Astrocyte (in vitro differentiated cells and primary cell): Measurements from ENCODE around the gene NRAP. TPM values are rescaled to one million over a fixed set of nuclear protein-coding genes. Genes with fewer than 3 reads are reported as not detected.
"Not testable (repeated sequence)": the region's sequence is repeated elsewhere in the genome, so short reads cannot be mapped to it uniquely, and the experiment has no call there.

ENCODE experiments used
- DNase-seq: peaks from one replicate; pipeline ENCODE4 v3.0.0-alpha.2; 2010; ENCODE audit warnings: low read depth
- FAIRE-seq: peaks from 2 replicates; lab custom pipeline; 2011; peaks lifted over from hg19 to GRCh38; lab: Jason Lieb, UNC
- H2AFZ ChIP-seq: 2 replicates; pipeline ENCODE4 v1.6.0; 2012; ENCODE audit warnings: low read depth, low read length, inconsistent platforms
- H3K27ac ChIP-seq: 2 replicates; pipeline ENCODE4 v1.5.1; 2011; ENCODE audit warnings: low read depth, low read length, inconsistent platforms
- H3K27me3 ChIP-seq: 2 replicates; pipeline ENCODE4 v1.6.0; 2011; ENCODE audit warnings: low read length, inconsistent platforms; ENCODE audit not compliant: insufficient read depth
- H3K36me3 ChIP-seq: 2 replicates; pipeline ENCODE4 v1.5.1; 2011; ENCODE audit warnings: low read length, inconsistent platforms; ENCODE audit not compliant: insufficient read depth
- H3K4me1 ChIP-seq: 2 replicates; pipeline ENCODE4 v1.5.1; 2011; ENCODE audit warnings: low read length, inconsistent platforms; ENCODE audit not compliant: insufficient read depth
- H3K4me2 ChIP-seq: 2 replicates; pipeline ENCODE4 v1.6.0; 2012; ENCODE audit warnings: low read length, inconsistent platforms
- H3K4me3 ChIP-seq: 2 replicates; pipeline ENCODE4 v1.5.1; 2011; ENCODE audit warnings: low read depth, mild to moderate bottlenecking, low read length, inconsistent platforms; ENCODE audit not compliant: insufficient read depth
- H3K79me2 ChIP-seq: 2 replicates; pipeline ENCODE4 v1.6.0; 2012; ENCODE audit warnings: mild to moderate bottlenecking, low read length, inconsistent platforms; ENCODE audit not compliant: insufficient read depth
- H3K9ac ChIP-seq: 2 replicates; pipeline ENCODE4 v1.6.0; 2012; ENCODE audit warnings: mild to moderate bottlenecking, low read length, inconsistent platforms
- H3K9me3 ChIP-seq: 2 replicates; pipeline ENCODE4 v1.5.1; 2012; ENCODE audit warnings: low read depth, mild to moderate bottlenecking, low read length, inconsistent platforms; ENCODE audit not compliant: insufficient read depth
- H4K20me1 ChIP-seq: 2 replicates; pipeline ENCODE4 v1.6.0; 2012; ENCODE audit warnings: low read length, inconsistent platforms; ENCODE audit not compliant: insufficient read depth
- H3K27ac Mint-ChIP-seq: one replicate; pipeline ENCODE4 v1.8.0; 2021; ENCODE audit warnings: mild to moderate bottlenecking, mixed read lengths; ENCODE audit not compliant: unreplicated experiment
- H3K27me3 Mint-ChIP-seq: one replicate; pipeline ENCODE4 v1.8.0; 2021; ENCODE audit warnings: low read depth, mixed read lengths; ENCODE audit not compliant: unreplicated experiment
- H3K36me3 Mint-ChIP-seq: one replicate; pipeline ENCODE4 v1.8.0; 2021; ENCODE audit warnings: low read depth, mixed read lengths; ENCODE audit not compliant: unreplicated experiment
- H3K4me1 Mint-ChIP-seq: one replicate; pipeline ENCODE4 v1.8.0; 2021; ENCODE audit warnings: low read depth, mixed read lengths; ENCODE audit not compliant: unreplicated experiment
- H3K4me3 Mint-ChIP-seq: one replicate; pipeline ENCODE4 v1.8.0; 2021; ENCODE audit warnings: mild to moderate bottlenecking, moderate library complexity, mixed read lengths; ENCODE audit not compliant: unreplicated experiment
- H3K9me3 Mint-ChIP-seq: one replicate; pipeline ENCODE4 v1.8.0; 2021; ENCODE audit warnings: mild to moderate bottlenecking, mixed read lengths; ENCODE audit not compliant: unreplicated experiment
- CTCF ChIP-seq: IDR thresholded peaks from 2 replicates; pipeline ENCODE4 v1.5.1; 2011; ENCODE audit warnings: low read depth, mild to moderate bottlenecking, inconsistent platforms, low read length, moderate library complexity; ENCODE audit not compliant: insufficient read depth
- EZH2 ChIP-seq: IDR thresholded peaks from 2 replicates; pipeline ENCODE4 v1.6.1; 2012; ENCODE audit warnings: mild to moderate bottlenecking, low read length, inconsistent platforms; ENCODE audit not compliant: insufficient read depth
- total RNA-seq: library from RNA; stranded (reverse); gene quantifications from 2 replicates; pipeline ENCODE4 v1.2.1, GENCODE V29; 2021

The NRAP gene
- total RNA-seq, 1 donor from 2014 or later: not detected

DNA sequence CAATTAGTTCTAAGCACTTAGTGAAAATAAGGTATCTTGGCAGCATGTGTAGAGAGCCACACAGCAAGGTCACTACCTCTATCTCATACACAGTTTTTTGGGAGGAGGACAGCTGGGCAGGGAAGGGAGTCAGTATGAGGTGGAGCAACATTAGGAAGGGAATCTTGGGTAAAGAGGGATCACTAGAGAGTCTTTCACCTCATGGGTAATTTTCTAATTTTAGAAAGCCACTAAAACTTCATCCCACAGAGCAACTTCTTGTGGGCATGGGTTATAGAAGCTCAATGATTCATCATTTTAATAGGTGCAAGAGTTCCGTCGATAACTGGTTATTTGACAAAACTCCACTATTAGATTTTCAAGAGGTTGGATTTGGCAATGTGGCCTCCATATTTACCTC, 2.5 kb downstream of the NRAP start:
- no peak overlapping the region for H2AFZ ChIP-seq
- no peak overlapping the region for H3K9ac ChIP-seq
- H3K4me1 Mint-ChIP-seq: peaks cover 5% of the 10 kb centered on the region
- H3K4me1 ChIP-seq: peaks cover 7% of the 10 kb centered on the region
- TF ChIP-seq CTCF: no peak
- TF ChIP-seq EZH2: no peak
- no peak overlapping the region for H3K27ac ChIP-seq
- no peaks in the 10 kb centered on the region for H3K36me3 Mint-ChIP-seq
- no peak overlapping the region for H3K4me2 ChIP-seq
- H3K9me3 Mint-ChIP-seq: no peaks in the 10 kb centered on the region
- no peaks in the 10 kb centered on the region for H3K36me3 ChIP-seq
- no peak for DNase-seq
- no peaks in the 10 kb centered on the region for H4K20me1 ChIP-seq
- H3K27me3 ChIP-seq: no peaks in the 10 kb centered on the region
- H3K4me3 Mint-ChIP-seq: no peak overlapping the region
- H3K4me3 ChIP-seq: no peak overlapping the region
- no peaks in the 10 kb centered on the region for H3K9me3 ChIP-seq
- peaks cover 7% of the 10 kb centered on the region for H3K27me3 Mint-ChIP-seq
- H3K79me2 ChIP-seq: no peaks in the 10 kb centered on the region
- no peak for FAIRE-seq
- no peak overlapping the region for H3K27ac Mint-ChIP-seq

DNA sequence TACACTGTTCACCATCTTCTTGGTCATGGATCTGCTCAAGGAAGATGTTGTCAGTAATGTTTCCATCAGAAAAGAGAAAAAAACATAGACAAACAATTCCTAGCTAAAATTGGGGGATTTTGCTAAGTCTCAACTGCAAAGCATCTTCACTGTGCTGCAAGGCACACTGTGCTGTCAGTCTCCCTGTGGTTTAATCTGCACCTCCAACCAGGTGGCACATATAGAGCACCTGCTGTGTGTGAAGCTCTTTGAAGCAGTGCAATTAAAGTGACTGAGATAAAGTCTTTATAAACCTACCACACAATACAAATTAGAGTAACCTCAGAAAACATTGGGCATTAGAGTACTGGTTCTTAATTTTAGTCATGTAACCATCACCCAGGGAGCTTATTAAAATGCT, 6.3 kb downstream of the NRAP start:
- H3K4me1 ChIP-seq: no peaks in the 10 kb centered on the region
- H3K4me1 Mint-ChIP-seq: no peaks in the 10 kb centered on the region
- H3K36me3 Mint-ChIP-seq: no peaks in the 10 kb centered on the region
- no peak overlapping the region for H2AFZ ChIP-seq
- no peak overlapping the region for H3K27ac Mint-ChIP-seq
- H3K9me3 ChIP-seq: no peaks in the 10 kb centered on the region
- DNase-seq: no peak
- H3K79me2 ChIP-seq: no peaks in the 10 kb centered on the region
- H3K27me3 Mint-ChIP-seq: peaks cover 9% of the 10 kb centered on the region
- H3K9ac ChIP-seq: no peak overlapping the region
- TF ChIP-seq CTCF (no peak), EZH2 (no peak)
- no peak overlapping the region for H3K4me3 Mint-ChIP-seq
- no peak for FAIRE-seq
- H3K36me3 ChIP-seq: no peaks in the 10 kb centered on the region
- no peaks in the 10 kb centered on the region for H4K20me1 ChIP-seq
- H3K9me3 Mint-ChIP-seq: no peaks in the 10 kb centered on the region
- H3K27me3 ChIP-seq: no peaks in the 10 kb centered on the region
- H3K4me3 ChIP-seq: no peak overlapping the region
- no peak overlapping the region for H3K4me2 ChIP-seq
- H3K27ac ChIP-seq: no peak overlapping the region

DNA sequence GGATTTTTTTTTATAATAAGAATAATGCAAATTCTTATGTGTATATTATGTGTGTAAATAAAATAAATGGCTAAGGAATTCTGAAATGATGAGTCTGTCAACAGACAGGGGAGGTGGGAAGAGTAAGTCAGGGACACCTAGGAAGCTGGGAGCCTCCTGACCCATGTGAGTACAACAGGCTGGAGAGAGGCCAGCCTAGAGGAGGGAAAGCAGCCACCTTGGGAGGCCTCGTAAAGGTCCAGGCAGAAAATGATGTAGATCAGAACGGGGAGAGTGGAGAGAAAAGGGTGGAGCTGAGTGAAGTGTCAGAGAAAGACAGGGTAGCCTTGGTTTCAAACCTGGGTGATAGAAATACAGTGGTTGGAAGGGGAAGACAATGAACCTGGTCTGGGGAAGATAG, 6.9 kb downstream of the NRAP start:
- Mint-ChIP-seq H3K27ac (no peak overlapping the region), H3K4me3 (no peak overlapping the region), H3K4me1 (no peaks in the 10 kb centered on the region), H3K9me3 (no peaks in the 10 kb centered on the region), H3K36me3 (no peaks in the 10 kb centered on the region), H3K27me3 (peaks cover 9% of the 10 kb centered on the region)
- Histone ChIP-seq H3K4me1 (no peaks in the 10 kb centered on the region), H3K27me3 (no peaks in the 10 kb centered on the region), H3K9me3 (no peaks in the 10 kb centered on the region), H3K36me3 (no peaks in the 10 kb centered on the region), H3K4me3 (no peak overlapping the region), H3K79me2 (no peaks in the 10 kb centered on the region), H3K9ac (no peak overlapping the region), H2AFZ (no peak overlapping the region), H3K27ac (no peak overlapping the region), H3K4me2 (no peak overlapping the region), H4K20me1 (no peaks in the 10 kb centered on the region)
- no peak for TF ChIP-seq CTCF
- TF ChIP-seq EZH2: no peak
- FAIRE-seq (no peak), DNase-seq (no peak)

DNA sequence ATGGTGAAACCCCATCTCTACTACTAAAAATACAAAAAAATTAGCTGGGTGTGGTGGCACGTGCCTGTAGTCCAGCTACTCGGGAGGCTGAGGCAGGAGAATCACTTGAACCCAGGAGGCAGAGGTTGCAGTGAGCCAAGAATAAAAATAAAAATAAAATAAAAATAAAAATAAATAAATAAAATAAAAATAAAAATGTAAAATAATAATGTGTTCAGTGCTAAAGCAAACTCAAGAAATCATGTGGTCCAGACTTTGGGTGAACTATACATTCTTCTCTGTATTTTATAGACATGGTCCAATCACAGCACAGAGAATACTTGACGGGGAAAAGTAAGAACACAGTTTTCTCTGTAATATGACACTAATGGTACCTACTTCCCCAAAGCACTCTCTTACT, 11.4 kb downstream of the NRAP start:
- H3K4me3 ChIP-seq, H3K36me3 ChIP-seq, H3K4me3 Mint-ChIP-seq, H4K20me1 ChIP-seq, H3K4me1 ChIP-seq, H3K27me3 ChIP-seq, H3K27ac ChIP-seq, FAIRE-seq, H3K36me3 Mint-ChIP-seq, DNase-seq, H3K4me1 Mint-ChIP-seq, H3K27ac Mint-ChIP-seq, H3K79me2 ChIP-seq, H3K9me3 ChIP-seq, H3K9me3 Mint-ChIP-seq, H3K27me3 Mint-ChIP-seq, H2AFZ ChIP-seq, H3K9ac ChIP-seq, H3K4me2 ChIP-seq: not testable (repeated sequence)
